GM21447 (cell line): Measurements from ENCODE around the gene ING3.

Source experiments
- ATAC-seq: cut with Tn5 transposase; IDR thresholded peaks from one replicate; pipeline ENCODE4 v1.9.1; 2021; ENCODE audit not compliant: unreplicated experiment

The ING3 gene

DNA sequence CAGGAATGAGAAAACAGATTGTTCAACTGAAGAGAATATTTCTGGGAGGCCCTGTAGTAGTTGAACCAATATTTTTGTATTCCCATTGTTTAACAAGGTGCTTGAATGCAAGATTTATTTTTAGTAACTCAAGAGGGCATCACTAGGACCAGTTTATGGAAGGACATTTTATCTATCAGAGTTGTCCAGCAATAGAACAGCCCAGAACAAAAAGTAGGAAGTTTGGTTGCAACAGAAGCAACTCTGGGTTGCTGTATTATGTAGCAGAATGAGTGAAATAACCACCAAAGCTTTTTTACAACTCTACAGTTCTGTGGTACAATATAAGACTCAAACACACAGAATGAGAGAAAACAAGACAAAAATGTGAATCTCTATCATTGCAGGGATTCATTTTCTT lies 72.6 kb downstream of the ING3 start:
- ATAC-seq, result no peak

DNA sequence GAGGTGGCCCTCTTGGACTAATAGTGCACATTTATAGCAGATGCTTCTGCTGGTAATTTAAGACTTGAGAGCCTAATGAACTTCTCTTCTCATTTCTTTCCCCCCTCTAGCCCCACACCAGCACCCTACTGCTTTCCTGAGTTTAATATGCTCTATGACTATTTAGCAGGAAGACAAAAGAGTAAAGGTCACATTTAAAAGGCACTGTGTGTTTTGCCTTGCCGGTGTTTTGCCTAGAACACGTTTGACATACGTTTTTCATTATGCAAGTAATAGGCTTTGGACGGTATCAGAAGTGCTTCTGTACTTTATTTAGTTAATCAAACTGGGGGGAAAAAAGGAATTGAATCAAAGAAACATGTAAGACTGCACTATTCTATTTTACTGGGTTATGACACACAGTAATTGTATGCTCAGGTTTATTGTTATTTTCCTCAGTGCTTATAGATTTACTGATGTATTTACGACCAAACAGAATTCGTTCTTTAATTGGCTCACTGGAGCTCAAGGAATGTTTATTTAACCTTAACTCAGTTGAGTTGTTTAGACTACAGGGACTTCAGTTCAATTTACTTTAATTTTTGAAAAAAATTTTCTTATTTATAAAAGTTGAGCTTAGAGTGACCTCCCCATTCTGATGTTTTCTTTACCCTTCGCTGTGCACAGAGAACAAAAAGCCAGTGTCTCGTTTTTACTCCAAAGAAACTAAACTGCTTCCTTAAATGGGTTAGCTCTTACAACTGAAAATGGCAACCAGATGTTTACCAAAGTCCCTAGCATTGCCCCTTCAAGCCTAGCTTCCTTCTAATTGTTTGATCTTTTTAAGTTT lies 73.3 kb downstream of the ING3 start:
- no peak for ATAC-seq

DNA sequence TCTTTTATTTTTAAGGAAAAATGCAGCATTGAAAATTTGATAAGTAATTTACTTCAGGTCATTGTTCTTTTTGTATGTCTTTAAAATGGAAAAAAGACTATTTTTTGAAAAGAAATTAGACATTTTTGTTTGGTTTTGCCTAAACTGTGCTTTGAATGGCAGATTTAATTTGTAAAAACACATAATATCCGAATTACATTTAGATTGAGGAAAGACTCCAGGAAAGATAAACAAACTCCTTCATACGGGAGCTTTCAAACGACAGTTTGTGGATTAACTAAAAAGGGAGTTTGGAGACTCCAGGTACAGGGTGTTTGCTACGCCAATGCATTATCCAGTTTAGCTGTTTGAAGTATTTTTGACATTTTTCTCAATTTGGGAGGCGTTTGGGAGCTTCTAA lies 74.0 kb downstream of the ING3 start:
- ATAC-seq, result no peak

DNA sequence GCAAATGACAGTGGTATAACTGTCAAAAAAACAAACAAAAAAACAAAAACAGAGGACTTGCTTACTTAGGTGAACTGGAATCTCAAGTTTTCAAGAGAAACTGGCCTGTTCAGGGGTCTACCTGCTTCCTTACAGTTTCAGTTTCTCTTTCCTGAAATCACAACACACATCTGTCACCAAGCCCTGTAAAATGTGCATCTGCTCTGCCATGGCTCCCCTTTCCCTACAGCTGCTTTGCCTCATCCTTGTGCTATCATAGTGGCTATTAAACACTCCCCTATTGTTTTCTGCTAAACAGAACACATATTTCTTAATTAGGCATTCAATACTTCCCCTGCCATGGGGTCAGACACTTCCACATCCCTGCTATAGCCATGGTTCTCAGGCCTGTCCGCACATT lies 75.6 kb downstream of the ING3 start:
- ATAC-seq, result no peak

DNA sequence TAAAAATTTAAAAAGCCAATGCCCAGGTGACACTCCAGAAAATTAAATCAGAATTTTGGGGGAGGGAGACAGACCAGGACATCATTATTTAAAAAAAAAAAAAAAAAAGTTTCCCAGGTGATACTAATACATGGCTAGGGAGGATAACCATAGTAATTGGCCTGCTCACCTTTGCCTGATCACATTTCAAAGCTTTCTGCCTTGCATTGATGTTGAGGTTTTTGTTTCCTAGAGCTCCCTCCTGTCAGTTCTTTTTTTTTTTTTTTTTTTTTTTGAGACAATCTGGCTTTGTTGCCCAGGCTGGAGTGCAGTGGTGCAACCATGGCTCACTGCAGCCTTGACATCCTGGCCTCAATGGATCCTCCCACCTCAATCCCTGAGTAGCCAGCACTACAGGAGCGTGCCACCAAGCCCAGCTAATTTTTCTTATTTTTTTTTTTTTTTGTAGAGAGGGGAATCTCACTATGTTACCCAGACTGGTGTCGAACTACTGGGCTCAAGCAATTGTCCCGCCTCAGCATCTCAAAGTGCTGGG lies 76.1 kb downstream of the ING3 start:
- no peak for ATAC-seq
